BLaER1 treated with 17β-estradiol and CSF1 and Interleukin-3, amounts not matched to agents 10 nM and 100 nM (cell line): ENCODE measurements around the gene THOC2.

Experiments used
- H3K27ac ChIP-seq, 11 experiments: shearing (Covaris generic); formaldehyde crosslinking; 2 replicates each; pipeline ENCODE4 v1.8.1; 2022
- H3K27me3 ChIP-seq, 11 experiments: shearing (Covaris generic); formaldehyde crosslinking; 2 replicates each; pipeline ENCODE4 v1.8.1; 2022
- H3K36me3 ChIP-seq, 11 experiments: shearing (Covaris generic); formaldehyde crosslinking; 2 replicates each; pipeline ENCODE4 v1.8.1; 2022
- H3K4me1 ChIP-seq, 10 experiments: shearing (Covaris generic); formaldehyde crosslinking; 2 replicates each; pipeline ENCODE4 v1.8.1; 2022
- H3K4me2 ChIP-seq, 11 experiments: shearing (Covaris generic); formaldehyde crosslinking; 2 replicates each; pipeline ENCODE4 v1.8.1; 2022
- H3K4me3 ChIP-seq, 10 experiments: shearing (Covaris generic); formaldehyde crosslinking; 2 replicates each; pipeline ENCODE4 v1.8.1; 2022
- H3K9ac ChIP-seq, 11 experiments: shearing (Covaris generic); formaldehyde crosslinking; 2 replicates each; pipeline ENCODE4 v1.8.1; 2022
- H3K9me3 ChIP-seq, 11 experiments: shearing (Covaris generic); formaldehyde crosslinking; replicated peaks in 1 of 11; 2 replicates each; pipeline ENCODE4 v1.8.1; 2022
- H4K20me1 ChIP-seq, 11 experiments: shearing (Covaris generic); formaldehyde crosslinking; 2 replicates each; pipeline ENCODE4 v1.8.1; 2022
- Cebpa-rat ChIP-seq, 11 experiments: shearing (Covaris generic); IDR thresholded peaks; 2 replicates each; pipeline ENCODE4 v1.8.1; 2022

The THOC2 gene

GRCh38 chrX:123561439-123562215, 171.2 kb downstream of the THOC2 start:
- Histone ChIP-seq H3K9ac (no peak overlapping the region), H4K20me1 (no peaks in the 10 kb centered on the region), H3K4me2 (no peak overlapping the region), H3K4me3 (no peak overlapping the region), H3K4me1 (no peaks in the 10 kb centered on the region), H3K36me3 (no peaks in the 10 kb centered on the region), H3K9me3 (peaks cover 0 to 11% (median 0%) of the 10 kb centered on the region in 11 experiments; a peak in 3 of 22 replicates), H3K27me3 (peaks cover 26 to 98% (median 83%) of the 10 kb centered on the region in 11 experiments), H3K27ac (no peak overlapping the region)
- TF ChIP-seq Cebpa-rat (IDR thresholded peaks at IDR 0.05), result no peak

- Histone ChIP-seq H3K4me3 (no peak overlapping the region), H3K9ac (no peak overlapping the region), H3K27ac (no peak overlapping the region), H3K4me2 (no peak overlapping the region), H4K20me1 (no peaks in the 10 kb centered on the region), H3K36me3 (no peaks in the 10 kb centered on the region), H3K27me3 (peaks cover 5 to 55% (median 44%) of the 10 kb centered on the region in 11 experiments; a peak in 21 of 22 replicates), H3K9me3 (peaks cover 0 to 18% (median 0%) of the 10 kb centered on the region in 11 experiments; a peak in 3 of 22 replicates), H3K4me1 (no peaks in the 10 kb centered on the region)
- no peak for TF ChIP-seq Cebpa-rat (IDR thresholded peaks at IDR 0.05)
Observed at GRCh38 chrX:123550829-123551228, 182.0 kb downstream of the THOC2 start.
